SU-DHL-6 (cell line): ENCODE data around the gene KLK2.

Source experiments
- EZH2phosphoT487 ChIP-seq: fragments of 200-600 bp; sonication (generic), shearing (Covaris generic); conservative IDR thresholded peaks from 2 replicates; pipeline ENCODE4 v1.6.1; 2018; ENCODE audit warnings: mild to moderate bottlenecking, antibody characterized with exemption, low read length, moderate library complexity, mixed read lengths
- TF ChIP-seq, protein P1 (sequence below): fragments of 200-600 bp; sonication (generic); IDR thresholded peaks from one replicate; pipeline ENCODE4 v1.5.1; 2017; ENCODE audit warnings: antibody characterized with exemption, mild to moderate bottlenecking, low read length, moderate library complexity; ENCODE audit not compliant: insufficient read depth, poor library complexity, severe bottlenecking

DNA sequence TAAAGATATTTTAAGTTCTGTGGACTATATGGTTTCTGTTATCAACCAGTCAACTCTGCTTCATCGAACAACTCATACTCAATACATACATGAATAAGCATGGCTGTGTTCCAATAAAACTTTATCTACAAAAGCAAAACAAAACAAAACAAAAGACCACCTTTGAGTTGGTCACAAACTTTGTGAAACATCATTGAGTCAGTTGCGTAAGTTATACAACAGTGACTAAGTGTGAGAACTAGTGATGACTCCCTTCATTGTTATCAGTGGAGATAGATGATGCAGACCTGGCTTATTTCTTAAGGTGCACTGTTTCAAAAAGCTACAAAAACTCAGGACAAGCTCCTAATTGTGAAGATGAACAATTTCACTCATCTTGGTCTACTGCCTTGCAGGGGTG lies 52.5 kb downstream of the KLK2 start:
- TF ChIP-seq EZH2phosphoT487: no peak
- TF ChIP-seq, protein P1, sequence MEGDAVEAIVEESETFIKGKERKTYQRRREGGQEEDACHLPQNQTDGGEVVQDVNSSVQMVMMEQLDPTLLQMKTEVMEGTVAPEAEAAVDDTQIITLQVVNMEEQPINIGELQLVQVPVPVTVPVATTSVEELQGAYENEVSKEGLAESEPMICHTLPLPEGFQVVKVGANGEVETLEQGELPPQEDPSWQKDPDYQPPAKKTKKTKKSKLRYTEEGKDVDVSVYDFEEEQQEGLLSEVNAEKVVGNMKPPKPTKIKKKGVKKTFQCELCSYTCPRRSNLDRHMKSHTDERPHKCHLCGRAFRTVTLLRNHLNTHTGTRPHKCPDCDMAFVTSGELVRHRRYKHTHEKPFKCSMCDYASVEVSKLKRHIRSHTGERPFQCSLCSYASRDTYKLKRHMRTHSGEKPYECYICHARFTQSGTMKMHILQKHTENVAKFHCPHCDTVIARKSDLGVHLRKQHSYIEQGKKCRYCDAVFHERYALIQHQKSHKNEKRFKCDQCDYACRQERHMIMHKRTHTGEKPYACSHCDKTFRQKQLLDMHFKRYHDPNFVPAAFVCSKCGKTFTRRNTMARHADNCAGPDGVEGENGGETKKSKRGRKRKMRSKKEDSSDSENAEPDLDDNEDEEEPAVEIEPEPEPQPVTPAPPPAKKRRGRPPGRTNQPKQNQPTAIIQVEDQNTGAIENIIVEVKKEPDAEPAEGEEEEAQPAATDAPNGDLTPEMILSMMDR: no peak
